ENCODE measurements around the gene ATP1A1. TPM values are rescaled to one million over a fixed set of nuclear protein-coding genes. Genes with fewer than 3 reads are reported as not detected.

Gene ATP1A1
- total RNA-seq, 4 donors from 2014 or later, result 770 to 1,450 (median 1,316) TPM

GRCh38 chr1:116376729-116377086, 3.7 kb downstream of the ATP1A1 start:
- Histone ChIP-seq H3K27me3 (no peaks in the 10 kb centered on the region), H3K4me3 (replicated peaks in 1 of 3) (peak overlapping the region in 1 of 3 donors; percentile 97), H3K27ac (peak overlapping the region; percentile 97 to 99 (median 98)), H3K4me1 (peaks cover 54 to 56% of the 10 kb centered on the region in 2 donors), H3K9me3 (no peaks in the 10 kb centered on the region), H3K36me3 (no peaks in the 10 kb centered on the region)
- TF ChIP-seq CTCF (IDR thresholded peaks at IDR 0.05) (no peak), POLR2A (IDR thresholded peaks at IDR 0.05) (no peak)
- intact Hi-C loops (cut with DNase I), result loop anchor here (10.0 kb wide), 1 partner anchor 142 kb away; no protein-coding TSS in a partner anchor
- DNase-seq, result no peak
- 15 to 24% methylated on average over 1 of the region's 1 CpG for WGBS, 2 donors

DNA sequence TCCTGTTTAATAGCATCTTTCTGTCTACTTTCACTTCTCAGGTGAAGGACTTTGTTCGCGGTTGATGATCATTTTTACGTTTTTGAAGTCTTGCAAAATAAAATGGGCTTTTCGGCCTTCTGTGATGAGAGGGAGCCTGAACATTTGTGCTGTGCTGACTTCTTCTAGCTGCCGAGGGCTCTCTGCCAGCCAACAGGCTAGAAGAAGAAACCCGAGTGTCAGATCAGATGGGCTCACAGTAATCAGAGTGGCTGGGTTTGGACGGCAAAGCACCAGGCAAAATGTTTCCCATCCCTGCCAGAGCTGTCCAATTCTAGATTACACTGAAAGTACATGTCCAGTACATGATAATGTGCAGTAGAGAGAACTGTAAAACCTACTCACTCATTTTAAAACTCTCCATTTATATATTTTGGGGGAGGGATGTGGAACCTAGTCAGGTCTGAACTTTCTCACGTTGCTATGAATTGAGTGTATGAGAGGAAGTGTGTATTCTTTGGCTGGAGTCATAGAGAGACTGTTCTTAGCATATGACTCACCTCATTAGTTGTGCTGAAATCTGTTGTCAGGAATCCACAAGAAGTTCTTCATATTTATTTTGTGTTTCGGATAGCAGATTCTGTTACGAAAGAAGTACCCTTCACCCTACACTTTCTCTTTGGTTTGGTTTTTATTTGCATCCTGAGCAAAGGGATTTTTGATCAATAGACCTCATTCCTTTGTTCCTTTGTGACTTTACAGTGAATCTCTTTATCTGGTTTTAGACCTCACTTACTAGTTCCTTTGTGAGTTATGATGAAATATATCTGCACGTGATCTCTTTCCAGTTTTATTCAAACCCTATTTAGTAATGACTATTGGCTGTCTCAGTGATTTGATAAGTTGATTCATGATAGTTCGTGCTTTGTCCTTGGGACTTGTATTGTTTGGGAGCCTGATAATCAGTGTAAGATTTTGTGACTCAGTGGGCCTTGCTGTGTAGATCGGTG, 4.8 kb downstream of the ATP1A1 start:
- Histone ChIP-seq H3K27ac (peak overlapping the region; percentile 97 to 99 (median 98)), H3K4me3 (replicated peaks in 1 of 3) (peak overlapping the region in 1 of 3 donors; percentile 18), H3K4me1 (peaks cover 61% of the 10 kb centered on the region in 2 donors), H3K36me3 (no peaks in the 10 kb centered on the region), H3K9me3 (no peaks in the 10 kb centered on the region), H3K27me3 (no peaks in the 10 kb centered on the region)
- intact Hi-C loops (cut with DNase I), result loop anchor here (10.0 kb wide), 1 partner anchor 143 kb away; no protein-coding TSS in a partner anchor
- TF ChIP-seq CTCF (IDR thresholded peaks at IDR 0.05) (no peak), POLR2A (IDR thresholded peaks at IDR 0.05) (peak in 1 of 2 donors; percentile 49)
- peak; percentile 75 to 77 for DNase-seq
- 17 to 28% methylated on average over 13 of the region's 13 CpGs for WGBS, 2 donors

DNA sequence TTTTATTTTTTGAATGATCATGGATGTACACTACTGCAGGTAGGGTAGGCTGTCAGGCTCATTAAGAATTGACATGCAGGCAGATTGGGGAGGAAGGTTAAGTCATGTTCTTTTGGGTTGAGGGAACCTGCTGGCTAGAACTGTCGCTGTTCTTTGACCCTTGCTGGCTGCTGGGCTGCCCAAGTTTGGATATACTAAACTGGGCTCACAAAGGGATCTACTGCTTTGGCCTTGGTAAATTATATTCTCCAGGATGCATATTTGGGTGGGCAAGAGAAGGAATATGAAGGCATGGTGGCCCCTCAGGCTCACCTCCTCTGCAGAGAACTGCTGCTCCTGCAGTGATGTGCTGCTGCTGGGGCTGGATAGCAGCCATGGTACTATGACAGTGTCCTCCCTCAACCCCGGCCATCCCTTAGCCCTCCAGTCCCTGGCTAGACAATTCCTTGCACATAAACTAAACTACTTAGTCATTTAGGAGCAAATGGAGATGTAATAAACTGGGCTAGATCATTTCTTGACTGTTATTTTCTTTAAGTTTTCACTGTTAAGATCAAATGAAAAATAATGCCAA, 6.1 kb downstream of the ATP1A1 start:
- WGBS, 2 donors, result 63 to 70% methylated on average over 2 of the region's 2 CpGs
- intact Hi-C loops (cut with DNase I), result loop anchor here (10.0 kb wide), 1 partner anchor 144 kb away; no protein-coding TSS in a partner anchor
- peak overlapping the region; percentile 71 to 99 (median 97) for H3K27ac ChIP-seq
- H3K27me3 ChIP-seq, result no peaks in the 10 kb centered on the region
- peaks cover 73 to 74% of the 10 kb centered on the region in 2 donors for H3K4me1 ChIP-seq
- no peak overlapping the region for H3K4me3 ChIP-seq (replicated peaks in 1 of 3)
- no peaks in the 10 kb centered on the region for H3K9me3 ChIP-seq
- DNase-seq, result no peak
- TF ChIP-seq CTCF (IDR thresholded peaks at IDR 0.05), result no peak
- no peak for TF ChIP-seq POLR2A (IDR thresholded peaks at IDR 0.05)
- H3K36me3 ChIP-seq, result no peaks in the 10 kb centered on the region

DNA sequence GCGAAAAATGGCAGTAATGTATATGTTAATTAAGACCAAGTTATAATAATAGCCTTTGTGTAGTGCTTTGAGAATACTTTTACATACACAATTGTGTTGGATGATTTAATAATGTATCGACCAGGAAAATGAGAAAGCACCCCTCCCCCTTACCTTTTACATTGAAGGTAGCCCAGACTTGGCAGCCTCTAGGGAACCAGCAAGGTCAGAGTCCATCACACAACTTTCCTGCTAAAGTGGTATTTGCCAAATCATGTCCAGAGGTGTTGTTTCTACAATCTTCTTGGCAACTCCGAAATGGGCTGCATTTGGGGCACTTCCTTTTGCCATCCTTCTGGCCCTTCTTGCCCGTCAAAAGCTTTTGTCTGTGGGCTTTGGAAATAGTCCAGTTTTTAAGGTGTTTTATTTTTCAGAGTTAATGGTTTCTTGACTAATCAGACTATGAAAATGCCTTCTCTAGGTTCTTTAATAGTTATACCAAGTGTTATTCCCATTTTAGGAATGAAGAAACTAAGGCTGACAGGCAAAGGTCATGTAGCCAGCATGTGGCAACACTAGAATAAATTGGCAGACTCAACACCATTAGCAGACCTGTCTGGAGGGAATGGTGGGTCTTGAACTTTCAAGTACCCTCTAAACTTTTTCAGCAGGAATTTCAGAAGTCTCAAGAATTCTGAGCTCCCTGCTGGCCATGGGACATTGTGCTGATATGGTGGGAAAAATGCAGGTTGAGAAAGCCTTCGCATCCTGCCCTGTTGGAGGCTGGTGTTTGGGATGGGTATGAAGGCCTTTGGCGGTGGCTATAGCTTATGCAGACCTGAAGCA, 6.8 kb downstream of the ATP1A1 start:
- intact Hi-C loops (cut with DNase I), result loop anchor here (10.0 kb wide), 1 partner anchor 145 kb away; no protein-coding TSS in a partner anchor
- H3K36me3 ChIP-seq, result peaks cover 2 to 5% of the 10 kb centered on the region in 2 donors
- no peaks in the 10 kb centered on the region for H3K9me3 ChIP-seq
- no peak for TF ChIP-seq POLR2A (IDR thresholded peaks at IDR 0.05)
- no peak for TF ChIP-seq CTCF (IDR thresholded peaks at IDR 0.05)
- H3K4me3 ChIP-seq (replicated peaks in 1 of 3), result no peak overlapping the region
- peak overlapping the region; percentile 71 to 97 (median 75) for H3K27ac ChIP-seq
- H3K4me1 ChIP-seq, result peaks cover 81% of the 10 kb centered on the region in 2 donors
- DNase-seq, result no peak
- WGBS, 2 donors, result 66 to 69% methylated on average over 6 of the region's 6 CpGs
- H3K27me3 ChIP-seq, result no peaks in the 10 kb centered on the region
